HG03354 (cell line): ENCODE measurements around the gene EDEM1.
"Not testable (repeated sequence)": the region's sequence is repeated elsewhere in the genome, so short reads cannot be mapped to it uniquely, and the experiment has no call there.

Source experiments
- ATAC-seq: cut with Tn5 transposase; IDR thresholded peaks from one replicate; pipeline ENCODE4 v1.9.1; 2021; ENCODE audit warnings: mild to moderate bottlenecking; ENCODE audit not compliant: unreplicated experiment, poor library complexity, severe bottlenecking

Gene EDEM1

DNA sequence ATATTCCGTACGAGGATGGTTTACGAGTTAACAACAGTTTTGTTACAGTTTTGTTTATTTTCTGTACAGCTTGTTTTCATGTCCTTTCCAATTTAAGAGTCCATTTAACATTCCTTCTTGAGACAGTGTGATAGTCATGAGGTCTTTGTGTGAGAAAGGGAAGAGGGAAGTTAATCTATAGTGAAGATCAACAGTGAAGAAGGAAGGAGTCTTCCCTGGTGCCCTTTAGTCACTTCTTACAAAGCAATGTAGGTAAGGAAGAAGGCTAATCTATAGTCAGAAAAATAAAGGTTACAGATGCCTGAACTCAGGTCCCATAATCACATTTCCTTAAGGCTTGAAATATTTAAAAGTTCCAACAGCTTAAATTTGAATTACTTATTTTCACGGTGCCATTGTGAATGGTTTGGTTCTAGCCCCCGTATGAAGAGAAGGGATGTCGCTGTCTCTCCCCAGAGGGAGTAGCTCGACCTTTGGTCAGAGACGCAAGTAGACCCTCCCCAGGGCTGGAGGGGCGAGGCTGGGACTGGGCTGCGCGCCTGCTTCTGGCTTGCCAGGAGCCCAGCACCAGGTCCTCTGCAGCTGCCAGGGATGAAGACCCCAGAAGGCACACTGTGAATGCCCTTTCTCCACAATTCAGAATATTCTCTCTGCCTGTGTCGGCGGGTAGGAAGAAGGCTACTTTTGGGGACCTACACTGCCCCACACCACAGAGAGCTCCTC lies 34.9 kb downstream of the EDEM1 start:
- ATAC-seq, result no peak

DNA sequence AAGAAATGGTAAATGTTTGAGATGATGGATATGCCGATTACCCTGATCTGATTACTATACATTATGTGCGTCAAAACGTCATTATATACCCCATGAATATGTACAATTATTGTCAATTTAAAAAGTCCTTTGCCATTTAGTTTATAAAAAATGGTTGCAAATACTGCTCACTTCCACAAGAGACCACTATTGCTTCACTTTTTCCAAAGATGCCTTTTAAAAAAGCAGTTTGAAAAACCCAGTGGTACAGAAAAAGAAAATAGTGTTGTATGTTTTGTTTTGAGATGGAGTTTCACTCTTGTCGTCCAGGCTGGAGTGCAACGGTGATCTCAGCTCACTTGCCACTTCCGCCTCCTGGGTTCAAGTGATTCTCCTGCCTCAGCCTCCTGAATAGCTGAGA lies 39.3 kb downstream of the EDEM1 start:
- ATAC-seq, result no peak

DNA sequence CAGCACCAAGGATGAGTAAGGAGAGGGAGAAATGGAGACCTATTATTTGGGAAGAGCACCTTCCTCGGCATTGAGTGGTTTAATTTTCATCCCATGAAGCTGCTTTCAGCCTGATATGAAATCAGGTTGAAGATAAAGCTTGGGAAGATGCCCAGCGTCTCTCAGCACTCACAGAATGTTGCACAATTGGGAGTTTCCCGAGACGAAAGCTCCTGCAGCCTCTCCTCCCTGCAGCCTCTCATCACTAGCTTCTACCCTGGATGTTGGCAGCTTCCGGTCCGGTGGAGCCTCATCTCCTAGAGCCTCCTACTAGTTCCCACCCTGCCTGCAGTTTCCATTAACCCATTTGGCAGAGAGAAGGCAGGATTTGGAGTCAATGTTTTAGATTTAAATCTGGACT lies 40.3 kb downstream of the EDEM1 start:
- ATAC-seq, result no peak

DNA sequence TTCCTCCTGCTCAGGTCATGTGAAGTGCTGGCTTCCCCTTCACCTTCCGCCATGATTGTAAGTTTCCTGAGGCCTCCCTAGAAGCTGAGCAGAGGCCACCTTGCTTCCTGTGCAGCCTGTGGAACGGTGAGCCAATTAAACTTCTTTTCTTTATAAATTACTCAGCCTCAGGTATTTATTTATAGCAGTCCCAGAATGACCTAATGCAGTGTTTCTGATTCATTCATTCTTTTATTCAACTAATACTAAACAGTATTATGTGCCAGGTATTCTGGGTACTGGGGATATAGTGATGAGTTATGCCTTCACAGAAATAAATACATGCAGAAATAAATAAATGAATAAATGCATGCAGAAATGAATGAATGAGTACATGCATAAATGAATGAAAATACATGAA lies 41.9 kb downstream of the EDEM1 start:
- ATAC-seq, result no peak

DNA sequence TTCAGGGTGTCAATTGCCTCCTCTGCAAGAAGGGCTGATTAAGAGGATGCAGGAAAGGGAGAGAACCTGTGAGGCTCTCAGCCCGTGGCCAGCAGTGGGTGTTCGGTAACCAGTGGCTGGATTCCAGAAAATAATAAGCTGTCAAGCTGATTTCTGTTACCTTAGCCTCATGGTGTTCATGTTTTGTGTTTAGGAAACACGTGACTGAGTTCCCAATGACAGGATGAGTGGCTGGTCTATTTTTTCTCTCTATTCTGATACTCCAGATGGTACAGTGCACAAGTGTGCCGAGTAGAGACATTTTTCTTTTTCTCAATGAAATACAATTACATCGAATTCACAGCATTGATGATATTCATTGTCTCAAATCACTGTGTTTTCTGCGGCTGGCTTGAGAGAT lies 43.6 kb downstream of the EDEM1 start:
- no peak for ATAC-seq

DNA sequence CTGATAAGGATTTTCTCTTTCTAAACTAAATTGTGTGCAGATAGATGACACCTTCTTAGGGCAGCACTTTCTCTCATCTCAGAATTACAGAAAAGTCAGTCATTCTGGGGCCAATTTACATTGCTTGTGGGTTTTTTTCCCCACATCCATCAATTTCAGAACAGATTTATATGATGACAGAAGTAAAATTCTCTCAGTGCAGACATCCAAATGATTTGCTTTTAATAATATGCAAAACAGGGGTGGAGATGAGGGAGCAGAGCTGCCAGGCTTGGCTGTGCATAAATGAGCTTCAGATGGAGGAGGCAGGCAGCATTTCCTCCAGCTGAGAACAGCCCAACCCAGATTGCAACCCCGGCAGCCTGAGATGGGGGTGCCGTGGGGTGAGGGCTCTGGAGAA lies 44.0 kb downstream of the EDEM1 start:
- no peak for ATAC-seq

DNA sequence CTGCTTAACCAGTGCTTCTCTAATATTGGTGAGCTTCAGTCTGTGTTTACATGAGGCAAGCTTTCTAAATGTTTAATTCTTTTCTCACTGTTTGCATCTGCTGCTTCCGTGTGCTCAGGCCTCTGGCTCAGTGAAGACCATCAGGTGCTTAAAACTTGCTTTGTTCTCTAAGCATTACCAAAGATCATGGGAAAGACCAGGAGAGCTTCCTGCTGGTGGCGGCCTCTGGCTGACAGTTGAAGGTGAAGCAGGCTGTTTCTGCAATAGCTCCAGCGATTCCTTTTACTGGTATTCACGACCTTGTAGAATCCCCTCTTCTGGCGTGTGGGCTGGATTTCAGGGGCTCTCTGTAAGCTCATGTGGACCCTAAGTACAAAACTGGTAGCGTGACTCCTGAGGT lies 45.1 kb downstream of the EDEM1 start:
- ATAC-seq, result no peak

DNA sequence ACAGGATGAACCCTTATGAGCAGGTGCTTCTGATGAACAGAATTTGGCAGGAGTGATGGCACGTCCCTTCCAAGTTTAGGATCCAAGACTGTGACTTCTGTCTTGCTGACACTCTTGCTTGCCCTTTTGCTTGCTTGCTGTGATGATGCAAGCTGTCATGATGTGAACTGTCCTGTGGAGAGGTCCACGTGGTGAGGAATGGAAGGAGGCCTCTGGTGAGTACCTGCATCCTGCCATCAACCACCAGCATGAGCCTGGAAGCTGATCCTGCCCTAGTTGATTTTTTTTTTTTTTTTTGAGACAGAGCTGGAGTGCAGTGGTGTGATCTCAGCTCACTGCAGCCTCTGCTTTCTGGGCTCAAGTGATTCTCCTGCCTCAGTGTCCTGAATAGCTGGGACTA lies 45.5 kb downstream of the EDEM1 start:
- ATAC-seq, result no peak

DNA sequence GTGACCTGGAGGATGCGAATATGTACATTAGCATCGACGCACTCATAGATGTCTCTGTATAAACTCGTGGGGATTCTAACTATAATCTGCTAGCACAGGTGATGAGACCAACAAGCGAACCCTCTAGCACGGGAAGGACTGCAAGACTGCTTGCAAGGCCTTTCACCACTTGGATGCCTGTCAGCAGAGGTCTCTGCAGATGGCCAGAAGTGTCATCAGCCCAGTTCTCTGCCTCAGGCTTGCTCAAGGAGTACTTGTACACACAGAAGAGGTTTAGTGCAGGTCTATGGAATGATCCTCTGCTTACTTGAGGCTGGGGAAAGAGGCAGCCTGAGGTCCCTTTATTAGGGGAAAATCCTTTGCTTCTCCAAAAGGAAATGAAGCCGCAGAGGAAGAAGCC lies 48.1 kb downstream of the EDEM1 start:
- no peak for ATAC-seq

DNA sequence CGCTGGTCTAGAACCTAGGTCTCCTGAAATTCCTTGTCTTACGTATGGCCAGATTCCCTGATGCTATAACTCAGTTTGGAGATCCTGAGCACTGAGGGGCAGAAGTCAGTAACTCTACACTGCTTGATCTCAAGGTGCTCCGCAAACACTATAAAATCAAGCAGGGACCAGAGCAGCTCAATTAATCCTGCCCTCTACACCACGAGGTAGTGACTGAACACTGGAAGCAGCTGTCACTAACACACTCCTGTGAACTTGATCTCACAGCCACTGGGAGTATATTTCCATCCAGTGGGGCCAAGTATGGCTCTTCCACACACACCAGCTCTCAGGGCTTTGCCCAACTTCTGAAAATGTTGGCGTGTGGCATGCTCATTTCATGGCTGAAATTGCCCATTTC lies 51.0 kb downstream of the EDEM1 start:
- no peak for ATAC-seq

DNA sequence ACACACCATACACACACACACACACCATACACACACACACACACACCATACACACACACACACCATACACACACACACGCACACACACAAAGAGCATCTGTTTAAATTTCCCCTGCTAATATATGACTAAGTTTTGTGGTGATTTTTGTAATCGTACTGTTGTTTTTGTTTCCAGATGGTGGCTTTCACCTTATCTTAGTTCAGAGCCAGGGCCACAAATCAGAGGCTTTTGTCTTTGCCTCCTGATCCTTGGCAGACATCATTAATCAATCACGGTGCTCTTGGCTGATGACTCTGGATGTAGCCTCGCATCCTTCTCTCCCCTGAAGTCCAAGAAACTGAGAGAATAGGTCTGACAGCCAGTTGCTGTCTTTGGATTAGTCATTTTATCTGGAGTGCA lies 52.1 kb downstream of the EDEM1 start:
- no peak for ATAC-seq

DNA sequence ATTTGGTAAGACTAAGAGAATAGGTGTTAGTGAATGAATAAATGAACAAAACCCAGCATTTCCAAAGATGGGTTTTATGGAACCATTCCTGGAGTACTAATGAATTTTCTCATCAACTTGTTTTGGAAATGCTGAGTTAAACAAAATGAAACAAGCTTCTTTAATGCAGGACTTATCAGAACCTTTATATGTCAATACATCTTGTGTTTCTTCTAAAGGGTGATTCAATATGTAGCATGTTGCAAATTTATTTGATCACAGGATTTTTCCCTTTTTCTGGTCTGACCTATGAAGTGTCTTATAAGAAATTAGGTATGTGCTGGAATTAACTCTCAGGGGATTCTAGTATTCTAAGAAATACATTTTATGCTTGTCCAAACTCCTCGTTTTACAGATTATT lies 53.2 kb downstream of the EDEM1 start:
- no peak for ATAC-seq

DNA sequence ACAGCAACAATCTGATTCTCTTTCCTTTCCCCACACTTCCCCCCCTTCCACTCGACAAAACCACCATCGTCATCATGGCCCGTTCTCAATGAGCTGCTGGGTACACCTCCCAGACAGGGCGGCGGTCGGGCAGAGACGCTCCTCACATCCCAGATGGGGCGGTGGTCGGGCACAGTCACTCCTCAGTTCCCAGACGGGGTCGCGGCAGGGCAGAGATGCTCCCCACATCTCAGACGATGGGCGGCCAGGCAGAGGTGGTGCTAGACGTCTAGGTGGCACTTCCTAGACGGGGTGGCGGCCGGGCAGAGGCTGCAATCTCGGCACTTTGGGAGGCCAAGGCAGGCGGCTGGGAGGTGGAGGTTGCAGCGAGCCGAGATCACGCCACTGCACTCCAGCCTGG lies 55.3 kb downstream of the EDEM1 start:
- not testable (repeated sequence) for ATAC-seq

DNA sequence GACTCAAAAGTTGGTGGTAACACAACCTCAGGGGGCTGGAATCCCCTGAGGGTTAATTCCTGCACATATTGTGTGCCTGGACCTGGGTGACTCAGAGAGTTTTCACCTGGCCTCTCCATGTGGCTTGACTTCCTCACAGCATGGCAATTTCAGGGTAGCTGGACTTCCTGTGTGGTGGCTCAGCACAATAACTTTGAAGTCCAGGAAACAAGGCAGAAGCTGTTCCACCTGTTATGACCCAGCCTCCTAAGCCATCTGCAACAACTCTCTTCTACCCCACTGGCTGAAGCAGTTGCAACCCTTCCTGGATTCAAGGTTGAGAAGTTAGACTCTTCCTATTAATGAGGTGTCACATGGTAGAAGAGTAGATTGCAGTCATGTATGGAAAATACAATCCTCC lies 58.4 kb downstream of the EDEM1 start:
- no peak for ATAC-seq

DNA sequence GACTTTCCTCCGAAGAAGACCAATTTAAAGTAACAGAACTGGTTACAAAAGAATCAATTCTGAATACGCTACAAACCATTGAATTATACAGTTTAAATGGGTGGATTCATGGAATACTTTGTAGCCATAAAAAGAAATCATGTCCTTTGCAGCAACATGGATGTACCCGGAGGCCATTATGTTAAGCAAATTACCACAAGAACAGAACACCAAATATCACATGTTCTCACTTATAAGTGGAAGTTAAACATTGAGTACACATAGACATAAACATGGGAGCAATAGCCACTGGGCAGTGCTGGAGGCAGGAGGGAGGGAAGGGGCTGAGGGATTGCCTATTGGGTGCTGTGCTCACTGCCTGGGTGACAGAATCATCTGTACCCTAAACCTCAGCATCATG lies 61.3 kb downstream of the EDEM1 start:
- ATAC-seq, result no peak

DNA sequence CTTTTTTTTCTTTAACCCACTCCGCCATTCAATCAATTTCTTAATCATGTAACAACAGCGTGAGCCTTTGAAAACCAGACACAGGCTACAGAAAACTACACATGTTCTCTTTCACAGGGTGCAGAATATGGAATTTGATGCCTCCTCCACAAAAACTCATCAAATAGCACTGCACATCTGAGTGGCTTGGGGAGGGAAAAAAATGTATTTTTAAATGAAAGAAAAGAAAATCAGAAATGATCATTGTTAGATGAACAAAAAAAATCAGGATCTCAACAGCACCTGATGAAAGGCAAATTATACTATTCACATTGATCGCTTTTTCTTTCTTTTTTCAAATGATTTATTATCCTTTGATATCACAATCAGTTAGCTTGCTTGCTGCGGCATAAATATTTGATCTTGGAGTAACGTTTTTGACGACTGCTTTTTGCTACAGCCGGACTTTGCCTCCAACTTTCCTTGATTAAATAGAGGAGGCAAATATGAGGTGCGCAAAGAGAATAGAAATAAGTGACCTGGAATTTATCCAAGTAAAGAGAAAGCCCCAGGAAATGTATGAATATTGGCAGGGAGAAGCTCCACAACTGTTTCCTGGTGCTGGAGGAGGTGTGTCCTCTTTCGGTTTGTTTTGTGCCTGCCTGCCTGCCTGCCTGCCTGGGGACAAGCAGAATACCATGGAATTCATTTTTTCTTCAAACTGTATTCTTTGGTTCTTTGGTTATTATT lies 63.1 kb downstream of the EDEM1 start:
- no peak for ATAC-seq

DNA sequence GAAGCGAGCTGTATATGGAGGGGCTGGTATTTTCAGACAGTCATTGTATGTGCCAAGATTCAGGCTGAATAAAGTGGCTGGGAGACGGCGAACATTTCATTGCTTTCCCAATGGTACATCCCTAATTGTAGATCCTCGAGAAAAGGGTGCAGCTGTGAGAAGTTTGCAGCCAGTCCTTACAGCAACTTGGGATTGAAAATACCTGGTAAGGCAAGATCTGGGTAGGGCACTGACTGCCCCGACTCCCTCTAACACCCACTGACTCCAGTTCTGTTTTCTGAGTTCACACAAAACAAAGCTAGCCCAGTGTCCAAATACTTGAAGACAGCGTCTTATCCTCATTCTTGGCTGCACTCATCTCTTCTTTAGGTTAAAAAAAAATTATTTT lies 63.7 kb downstream of the EDEM1 start:
- ATAC-seq, result no peak

DNA sequence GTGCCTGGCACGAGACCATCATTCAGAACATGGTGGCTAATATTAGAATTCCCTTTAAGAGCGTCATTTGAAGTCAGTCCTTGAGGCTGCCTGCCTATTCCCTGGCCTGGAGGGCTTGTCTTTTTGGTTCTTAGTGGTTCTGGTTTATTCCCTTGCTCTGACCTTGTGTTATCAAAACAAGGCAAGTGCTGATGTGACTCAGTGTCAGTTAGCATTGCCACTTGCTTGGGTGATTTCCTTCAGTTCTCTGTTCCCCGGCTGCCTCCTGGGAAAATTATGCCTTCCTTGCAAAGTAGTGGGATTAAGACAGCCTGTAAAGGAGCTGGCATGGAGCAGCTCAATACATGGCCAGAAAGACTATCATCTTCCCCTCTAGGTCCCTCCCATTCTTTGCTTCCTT lies 64.6 kb downstream of the EDEM1 start:
- no peak for ATAC-seq

DNA sequence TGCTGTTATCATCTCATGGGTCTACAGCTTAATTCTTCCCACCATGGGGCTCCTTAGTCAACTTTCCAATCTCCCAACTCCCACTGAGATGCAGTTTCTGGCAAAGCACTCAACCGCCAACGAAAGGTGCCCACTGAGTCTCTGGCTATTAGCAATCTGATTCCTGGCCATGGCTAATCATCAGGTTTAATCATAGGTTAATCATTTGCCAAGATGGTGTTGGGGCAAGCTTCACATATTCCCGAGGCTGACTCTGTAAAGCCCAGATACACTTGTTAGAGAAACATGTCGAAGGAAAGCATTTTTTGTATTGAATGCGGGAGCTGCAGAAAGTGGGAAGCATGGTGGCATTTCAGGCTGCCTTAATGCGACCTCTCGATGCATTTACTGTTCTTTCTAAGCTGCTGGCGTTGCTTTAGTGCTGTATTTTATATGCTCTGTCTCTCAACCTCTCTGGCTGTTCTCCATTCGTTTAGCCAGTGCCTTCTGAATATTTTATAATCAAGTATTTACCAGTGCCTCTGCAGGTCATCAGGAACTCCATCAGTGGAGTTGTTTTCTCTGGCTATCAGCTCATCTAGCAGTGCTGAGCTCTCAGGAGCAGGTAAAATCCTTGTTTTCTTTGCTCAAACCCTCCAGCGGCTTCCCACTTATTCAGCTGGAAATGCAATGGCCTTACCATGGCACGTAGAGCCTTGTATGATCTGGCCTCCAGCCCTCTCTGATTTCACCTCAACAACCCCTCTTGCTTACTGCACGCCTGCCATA lies 67.0 kb downstream of the EDEM1 start:
- ATAC-seq, result no peak

DNA sequence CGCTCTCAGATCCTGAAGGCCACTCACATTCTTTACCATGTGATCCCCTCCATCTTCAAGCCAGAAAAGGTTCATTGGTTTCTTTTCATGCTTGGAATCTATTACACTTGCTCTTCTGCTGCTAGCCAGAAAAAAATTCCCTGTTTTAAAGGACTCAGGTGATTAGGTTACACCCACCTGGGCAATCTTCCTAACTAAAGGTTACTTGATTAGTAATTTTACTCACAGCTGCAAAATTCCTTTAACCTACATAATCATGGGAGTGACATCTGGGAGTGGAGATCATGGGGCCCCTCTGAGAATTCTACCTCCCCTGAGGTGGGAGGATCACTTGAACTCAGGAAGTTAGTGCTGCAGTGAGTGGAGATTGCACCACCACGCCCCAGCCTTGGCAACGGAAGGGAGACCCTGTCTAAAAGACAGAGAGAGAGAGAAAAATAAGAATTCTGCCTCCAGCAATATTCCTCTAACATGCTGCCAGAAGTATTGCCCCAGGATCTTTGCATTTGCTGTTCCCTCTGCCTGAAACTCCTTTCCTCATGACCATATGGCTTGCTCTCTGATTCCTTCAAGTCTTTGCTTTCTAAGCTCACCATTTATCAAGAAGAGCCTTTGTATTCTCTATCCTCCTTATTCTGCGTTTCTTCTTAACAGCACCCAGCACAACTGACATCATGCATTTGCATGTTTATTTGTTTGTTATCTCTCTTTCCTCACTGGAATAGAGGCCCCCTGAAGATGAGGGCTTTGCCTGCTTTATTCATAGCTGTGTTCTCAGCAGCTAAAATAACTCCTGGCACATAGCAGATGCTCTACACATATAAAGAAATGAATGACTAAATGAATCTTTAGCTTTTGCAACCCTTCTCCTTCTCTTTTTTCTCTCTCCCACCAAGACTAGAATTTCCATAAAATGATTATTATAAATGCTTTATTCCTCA lies 68.2 kb downstream of the EDEM1 start:
- no peak for ATAC-seq
